Coronary artery (tissue), 2 donors: ENCODE results near the gene THADA.

Source experiments
- DNase-seq: peaks from one replicate; pipeline ENCODE4 v3.0.0-alpha.2; 2017; ENCODE audit warnings: low spot score
- H3K27ac ChIP-seq, 2 donors: fragments of 200-600 bp; sonication (generic); one replicate each; pipeline ENCODE4 v1.5.1; 2016 to 2019
- H3K4me3 ChIP-seq: fragments of 200-600 bp; sonication (generic); 2 replicates; pipeline ENCODE4 v1.5.1; 2016; ENCODE audit warnings: mild to moderate bottlenecking, moderate library complexity
- TF ChIP-seq, protein P1 (sequence below): fragments of 200-600 bp; sonication (generic); IDR thresholded peaks from one replicate; pipeline ENCODE4 v1.5.1; 2019; ENCODE audit warnings: antibody characterized with exemption

Gene THADA

DNA sequence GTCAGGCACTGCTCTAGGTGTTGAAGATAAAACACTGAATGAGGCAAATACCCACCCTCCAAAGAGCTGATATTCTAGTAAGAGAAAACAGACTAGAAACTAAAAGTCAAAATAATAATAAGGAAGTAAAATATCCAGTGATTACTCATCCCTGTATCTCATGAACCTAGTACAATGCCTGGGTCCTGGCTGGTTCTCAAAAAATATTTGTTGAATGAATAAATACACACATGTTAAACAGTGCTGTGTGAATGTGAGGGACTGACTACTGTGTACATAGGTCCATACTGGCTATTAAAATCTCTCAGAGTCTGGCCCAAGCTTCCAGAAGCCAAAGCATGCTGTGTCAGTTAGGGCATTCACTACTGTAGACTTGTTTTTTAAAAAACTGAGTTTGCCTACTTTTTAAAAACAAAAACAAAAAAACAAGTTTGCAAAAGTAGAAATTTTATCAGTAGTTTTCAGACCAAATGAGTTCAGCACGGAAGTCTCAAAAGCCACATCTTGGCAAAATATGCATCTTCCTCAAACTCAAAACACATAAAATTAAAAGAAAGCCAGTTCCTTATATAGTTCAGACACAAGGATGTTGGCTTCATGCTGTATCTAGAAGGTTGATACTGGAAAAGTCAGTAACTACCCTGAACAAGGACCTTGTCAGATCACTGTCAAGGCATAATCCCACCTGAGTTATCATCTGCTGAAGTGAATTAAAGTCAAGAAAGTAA, 136.2 kb downstream of the THADA start:
- no peak for DNase-seq
- Histone ChIP-seq H3K4me3 (no peak overlapping the region), H3K27ac (peak overlapping the region; percentile 44 to 78)
- TF ChIP-seq, protein P1, sequence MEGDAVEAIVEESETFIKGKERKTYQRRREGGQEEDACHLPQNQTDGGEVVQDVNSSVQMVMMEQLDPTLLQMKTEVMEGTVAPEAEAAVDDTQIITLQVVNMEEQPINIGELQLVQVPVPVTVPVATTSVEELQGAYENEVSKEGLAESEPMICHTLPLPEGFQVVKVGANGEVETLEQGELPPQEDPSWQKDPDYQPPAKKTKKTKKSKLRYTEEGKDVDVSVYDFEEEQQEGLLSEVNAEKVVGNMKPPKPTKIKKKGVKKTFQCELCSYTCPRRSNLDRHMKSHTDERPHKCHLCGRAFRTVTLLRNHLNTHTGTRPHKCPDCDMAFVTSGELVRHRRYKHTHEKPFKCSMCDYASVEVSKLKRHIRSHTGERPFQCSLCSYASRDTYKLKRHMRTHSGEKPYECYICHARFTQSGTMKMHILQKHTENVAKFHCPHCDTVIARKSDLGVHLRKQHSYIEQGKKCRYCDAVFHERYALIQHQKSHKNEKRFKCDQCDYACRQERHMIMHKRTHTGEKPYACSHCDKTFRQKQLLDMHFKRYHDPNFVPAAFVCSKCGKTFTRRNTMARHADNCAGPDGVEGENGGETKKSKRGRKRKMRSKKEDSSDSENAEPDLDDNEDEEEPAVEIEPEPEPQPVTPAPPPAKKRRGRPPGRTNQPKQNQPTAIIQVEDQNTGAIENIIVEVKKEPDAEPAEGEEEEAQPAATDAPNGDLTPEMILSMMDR: no peak

DNA sequence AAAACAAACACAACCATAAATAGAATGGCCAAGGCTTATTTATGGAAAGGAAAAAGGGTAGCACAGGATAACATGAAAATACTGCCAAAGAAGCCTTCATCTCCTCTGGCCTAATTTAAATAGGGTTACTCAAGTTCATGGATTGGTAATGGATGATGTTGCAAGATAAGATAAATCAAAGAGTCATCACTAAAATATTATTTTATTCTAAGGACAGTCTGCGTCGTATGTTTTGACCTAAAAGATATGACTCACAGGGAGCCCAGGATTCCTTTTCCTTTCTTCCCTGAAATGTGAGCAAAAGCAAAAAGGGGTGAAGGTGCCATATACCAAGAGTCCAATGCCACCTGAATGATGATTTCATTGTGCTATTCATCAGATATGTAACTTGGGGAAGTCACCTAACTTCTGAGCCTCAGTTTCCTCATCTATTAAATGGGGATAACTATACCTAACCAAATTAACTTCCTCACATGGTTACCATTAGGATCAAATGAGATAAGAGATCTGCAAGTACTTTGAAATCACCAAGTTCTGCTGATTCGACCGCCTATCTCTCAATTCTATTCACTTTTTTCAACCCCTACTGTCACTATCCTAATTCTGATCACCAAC, 137.7 kb downstream of the THADA start:
- no peak overlapping the region for H3K4me3 ChIP-seq

DNA sequence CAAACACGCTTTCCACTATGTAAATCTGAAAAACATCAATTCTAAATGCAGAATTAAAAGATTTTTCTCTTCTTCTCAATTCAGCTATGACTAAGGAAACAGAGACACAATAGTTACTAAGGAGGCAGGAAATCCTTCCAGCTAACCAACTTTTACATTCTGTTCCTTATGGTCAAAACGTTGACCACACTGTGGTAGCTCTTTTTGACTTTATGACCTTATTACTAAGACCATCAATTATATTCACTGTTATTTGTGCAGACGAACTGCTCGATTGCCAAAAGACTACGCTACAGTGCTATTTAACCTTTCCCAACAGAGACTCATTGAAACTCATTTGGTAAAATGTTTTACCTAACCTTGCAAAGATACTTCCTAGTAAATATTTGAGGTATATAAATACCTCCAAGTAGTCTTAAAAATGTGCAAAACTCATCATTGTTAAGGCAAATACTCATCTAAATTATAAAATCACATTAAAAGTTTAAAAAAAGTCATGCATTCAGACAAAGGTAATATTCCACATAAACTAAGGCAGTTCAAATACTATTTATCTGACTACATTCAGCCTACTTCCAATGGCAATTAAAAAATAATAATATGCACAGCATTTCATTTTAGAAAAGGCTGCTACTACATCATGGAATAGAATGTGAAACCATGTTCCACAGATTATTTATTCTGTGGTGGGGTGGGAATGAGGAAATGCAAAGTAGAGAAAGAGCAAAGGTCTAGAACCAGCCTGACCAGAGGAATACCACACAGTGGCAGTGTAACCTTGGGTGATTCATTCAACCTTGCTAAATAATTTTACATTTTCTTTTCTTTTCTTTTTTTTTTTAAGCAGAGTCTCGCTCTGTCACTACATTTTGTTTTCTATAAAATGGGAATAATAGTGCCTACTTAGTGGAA, 139.9 kb downstream of the THADA start:
- Histone ChIP-seq H3K27ac (no peak overlapping the region), H3K4me3 (no peak overlapping the region)
- no peak for DNase-seq
- TF ChIP-seq, protein P1: no peak

More for the DNA sequence above, 137.7 kb downstream of the THADA start:
- peak overlapping the region; percentile 26 to 33 for H3K27ac ChIP-seq
- TF ChIP-seq, protein P1: no peak
- no peak for DNase-seq

DNA sequence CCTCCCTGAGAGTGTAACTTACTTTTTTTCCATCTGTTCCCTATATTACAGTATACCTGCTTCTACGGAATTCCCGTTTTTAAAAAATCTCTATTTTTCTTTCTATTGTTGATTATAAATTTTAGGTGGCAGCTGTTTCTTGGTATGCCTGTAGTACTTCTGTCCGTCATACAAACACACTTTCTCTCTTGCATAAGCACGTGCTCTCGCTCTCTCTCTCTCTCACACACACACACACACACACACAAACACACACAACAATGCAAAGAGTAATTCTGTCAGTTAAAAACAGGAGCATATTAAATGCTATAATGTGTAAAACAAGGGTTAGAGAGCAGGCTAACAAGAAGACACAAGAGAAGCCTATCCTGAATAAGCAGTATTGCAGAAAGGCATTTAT, 140.5 kb downstream of the THADA start:
- TF ChIP-seq, protein P1: no peak
- no peak for DNase-seq
- Histone ChIP-seq H3K27ac (no peak overlapping the region), H3K4me3 (no peak overlapping the region)

DNA sequence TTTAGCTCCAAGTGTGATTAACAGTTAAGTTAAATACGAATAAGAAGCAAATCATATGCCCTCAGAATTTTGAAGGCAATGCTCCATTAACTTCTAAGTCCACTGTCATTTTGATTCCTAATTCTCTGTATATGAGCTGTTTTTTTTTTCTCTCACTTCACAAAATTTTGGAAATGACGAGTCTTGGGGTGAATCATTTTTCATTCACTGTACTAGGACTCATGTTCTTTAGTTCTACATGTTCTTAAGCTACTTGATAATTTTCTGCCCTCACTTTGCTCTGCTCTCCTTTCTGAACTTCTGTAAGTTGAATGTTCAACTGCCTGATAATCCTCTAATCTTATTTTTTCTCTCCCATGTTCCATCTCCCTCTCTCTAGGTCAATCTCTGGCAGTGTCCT, 141.0 kb downstream of the THADA start:
- no peak for DNase-seq
- TF ChIP-seq, protein P1: no peak
- Histone ChIP-seq H3K27ac (no peak overlapping the region), H3K4me3 (no peak overlapping the region)

DNA sequence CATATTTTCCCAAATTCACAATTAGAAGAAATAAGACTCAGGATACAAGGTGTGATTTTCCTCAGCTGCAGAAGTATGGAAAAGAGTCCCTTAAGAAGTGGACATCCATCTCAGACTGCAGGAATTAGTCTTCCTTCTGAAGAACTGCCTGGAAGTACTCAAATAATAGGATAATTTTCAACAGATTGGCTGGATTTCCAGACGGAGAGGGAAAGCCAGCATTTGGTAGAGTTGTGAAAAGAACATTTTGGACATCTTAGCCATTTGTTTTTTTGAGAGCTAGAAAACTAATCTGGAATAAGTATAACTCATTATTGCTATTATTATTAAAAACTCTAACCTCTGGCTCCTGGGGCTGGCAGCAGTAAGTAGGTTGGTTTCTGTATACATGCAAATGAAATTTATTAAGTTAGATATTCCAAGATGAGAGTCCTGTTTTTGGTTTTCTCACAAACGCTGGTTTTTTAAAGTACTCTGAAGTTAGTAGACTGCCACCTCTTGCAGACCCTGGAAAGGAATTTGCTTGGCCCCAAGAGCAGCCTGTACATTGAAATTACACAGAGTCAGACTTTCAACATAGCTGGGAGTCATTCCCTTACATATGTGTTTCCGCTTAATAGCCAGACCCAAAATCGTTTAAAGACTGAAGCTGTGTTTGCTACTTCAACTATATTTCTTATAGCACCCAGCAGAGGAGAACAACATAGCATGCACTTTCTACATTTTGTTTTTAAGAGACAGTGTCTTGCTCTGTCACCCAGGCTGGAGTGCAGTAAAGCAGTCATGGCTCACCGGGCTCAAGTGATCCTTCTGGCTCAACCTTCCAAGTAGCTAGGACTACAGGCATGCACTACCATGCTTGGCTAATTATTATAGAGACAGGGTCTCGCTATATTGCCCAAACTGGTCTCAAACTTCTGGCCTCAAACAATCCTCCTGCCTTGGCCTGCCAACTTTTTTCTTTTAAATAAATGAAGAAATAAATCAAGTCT, 142.4 kb downstream of the THADA start:
- Histone ChIP-seq H3K4me3 (no peak overlapping the region), H3K27ac (no peak overlapping the region)
- TF ChIP-seq, protein P1: no peak
- no peak for DNase-seq
